Activated T-cell treated with anti-CD3 and anti-CD28 coated beads for 1 hour (primary cell): ENCODE data around the gene PRAMEF27.
"Not testable (repeated sequence)": the region's sequence is repeated elsewhere in the genome, so short reads cannot be mapped to it uniquely, and the experiment has no call there.

Source experiments
- DNase-seq: peaks from one replicate; pipeline ENCODE4 v3.0.0-alpha.2; 2020; ENCODE audit warnings: low read depth

PRAMEF27 gene

DNA sequence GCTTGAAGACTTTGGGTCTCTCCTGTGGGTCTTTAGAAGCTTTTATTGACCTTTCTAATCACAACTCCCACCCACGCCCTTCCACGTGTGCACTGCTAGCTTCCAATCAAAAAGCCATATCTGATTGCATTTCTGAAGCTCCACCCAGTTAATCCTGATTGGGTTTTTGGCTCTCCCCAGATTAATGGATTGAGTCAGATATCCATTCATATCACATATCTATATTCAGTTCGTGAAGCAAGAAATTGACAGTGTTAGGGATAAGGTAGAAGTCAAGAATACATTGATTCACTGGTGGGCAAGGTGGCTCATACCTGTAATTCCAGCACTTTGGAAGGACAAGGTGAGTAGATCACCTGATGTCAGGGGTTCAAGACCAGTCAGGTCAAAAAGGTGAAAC is at the start of gene PRAMEF27:
PRAMEF27 (minus strand) TSS at position 101 of the 400 bp plus-strand sequence. CDS start 2,916 bp downstream, outside the sequence.
- not testable (repeated sequence) for DNase-seq

DNA sequence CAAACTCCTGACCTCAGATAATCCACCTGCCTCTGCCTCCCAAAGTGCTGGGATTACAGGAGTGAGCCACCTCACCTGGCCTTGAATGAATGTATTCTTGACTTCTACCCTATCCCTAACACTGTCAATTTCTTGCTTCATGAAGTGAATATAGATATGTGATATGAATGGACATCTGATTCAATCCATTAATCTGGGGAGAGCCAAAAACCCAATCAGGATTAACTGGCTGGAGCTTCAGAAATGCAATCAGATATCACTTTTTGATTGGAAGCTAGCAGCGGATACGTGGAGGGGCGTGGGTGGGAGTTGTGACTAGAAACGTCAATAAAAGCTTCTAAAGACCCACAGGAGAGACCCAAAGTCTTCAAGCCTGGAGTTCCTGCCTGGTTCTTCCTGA is 14.1 kb upstream of the PRAMEF27 start, which contains the start of gene PRAMEF25:
PRAMEF25 (plus strand) TSS at position 301 of the 400 bp plus-strand sequence. CDS start 2,920 bp downstream, outside the sequence.
- DNase-seq, result not testable (repeated sequence)

GRCh38 chr1:13019846-13020245 is 36.5 kb downstream of the PRAMEF27 start:
- not testable (repeated sequence) for DNase-seq

DNA sequence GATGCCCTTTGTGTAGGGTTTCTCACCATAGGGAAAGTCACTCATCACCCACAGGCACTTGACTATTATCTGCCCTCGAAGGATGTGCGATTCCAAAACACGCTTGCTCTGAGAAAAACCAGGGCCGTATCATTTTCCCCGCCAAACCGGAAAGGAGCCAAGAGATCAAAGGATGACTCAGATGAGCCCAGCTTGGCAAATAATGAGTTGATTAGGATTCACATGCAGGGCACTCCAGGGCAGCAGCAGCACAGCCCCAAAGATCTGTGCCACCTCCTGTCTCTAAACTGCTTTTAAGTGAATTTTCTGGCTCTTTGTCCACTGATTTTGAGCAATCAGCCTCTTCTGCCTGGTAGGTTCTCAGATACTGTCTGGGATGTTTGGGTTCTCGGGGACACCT is 44.4 kb downstream of the PRAMEF27 start:
- not testable (repeated sequence) for DNase-seq

DNA sequence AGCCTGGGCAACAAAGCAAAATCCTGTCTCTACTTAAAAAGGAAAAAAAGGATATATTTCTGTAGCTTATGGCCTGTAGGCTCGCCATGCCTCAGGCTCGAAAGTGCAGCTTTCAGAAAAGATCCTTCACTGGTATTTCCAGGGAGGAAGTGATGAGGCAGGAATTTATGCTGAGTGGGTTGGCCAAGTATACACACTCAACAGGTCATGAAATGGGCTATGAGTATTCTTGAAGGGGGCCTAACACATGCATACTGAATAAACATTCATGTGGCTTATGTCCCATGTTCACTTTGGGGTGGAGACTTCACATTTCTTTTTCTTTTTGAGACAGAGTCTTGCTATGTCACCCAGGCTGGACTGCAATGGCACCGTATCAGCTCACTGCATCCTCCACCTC is 47.0 kb downstream of the PRAMEF27 start:
- DNase-seq, result not testable (repeated sequence)

DNA sequence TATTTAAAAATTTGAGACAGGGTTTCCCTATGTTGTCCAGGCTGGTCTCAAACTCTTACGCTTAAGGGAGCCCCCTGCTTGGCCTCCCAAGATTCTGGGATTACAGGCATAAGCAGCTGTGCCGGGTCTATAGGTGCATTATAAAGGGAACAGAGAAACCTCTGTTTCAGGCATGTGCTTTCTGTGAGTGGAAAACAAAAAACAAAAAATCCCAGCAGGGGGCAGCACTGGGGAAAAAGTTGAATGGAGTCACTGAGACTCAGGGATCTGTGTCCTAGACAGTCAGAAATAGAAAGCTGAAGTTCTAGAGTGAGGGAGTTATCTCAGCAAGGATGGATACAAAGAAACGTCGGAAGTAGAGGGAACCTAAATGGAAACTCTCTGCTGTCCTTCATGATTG is 50.6 kb downstream of the PRAMEF27 start:
- DNase-seq, result not testable (repeated sequence)
